ENCODE measurements around the gene BTBD16. TPM values are rescaled to one million over a fixed set of nuclear protein-coding genes. Genes with fewer than 3 reads are reported as not detected.

The BTBD16 gene
- total and polyA plus RNA-seq, 4 experiments from 2014 or later, result 0.09 TPM; not detected in 3

- POLR2A ChIA-PET (ENCODE audit: partially characterized antibody), result no interaction called here
- intact Hi-C loops (cut with micrococcal nuclease), result no loop called here
- H3K4me3 Mint-ChIP-seq, result no peak overlapping the region
- CTCF ChIA-PET (ENCODE audit: partially characterized antibody), result interaction anchor here (1.4 to 6.2 kb wide), 4 partner anchors 132 to 270 kb away, joined by 3 to 88 read pairs (median 36); no protein-coding TSS in a partner anchor
- no peak overlapping the region for H3K4me3 ChIP-seq (ENCODE audit: low read length in 2 of 2)
- no peaks in the 10 kb centered on the region for H3K36me3 Mint-ChIP-seq
- peaks cover 0 to 3% (median 0%) of the 10 kb centered on the region in 8 donors for H3K9me3 Mint-ChIP-seq
- H3K27me3 Mint-ChIP-seq, result peaks cover 0 to 5% of the 10 kb centered on the region in 2 donors
- H3K4me1 Mint-ChIP-seq, result peaks cover 12 to 37% (median 21%) of the 10 kb centered on the region in 4 donors
- H3K9me3 ChIP-seq (ENCODE audit: control insufficient read depth in 1 of 2, low read length in 2 of 2), result no peaks in the 10 kb centered on the region
- H3K27ac Mint-ChIP-seq, result no peak overlapping the region
- no peaks in the 10 kb centered on the region for H3K27me3 ChIP-seq (ENCODE audit: insufficient read depth, low read length)
- DNase-seq, result no peak
- H3K27ac ChIP-seq (ENCODE audit: low read depth, low read length), result no peak overlapping the region
- H3K36me3 ChIP-seq (ENCODE audit: insufficient read depth, low read length), result no peaks in the 10 kb centered on the region
- peaks cover 25% of the 10 kb centered on the region for H3K4me1 ChIP-seq (ENCODE audit: insufficient read depth, low read length)
Measured at GRCh38 chr10:122297583-122297982, 26.5 kb downstream of the BTBD16 start.

- Mint-ChIP-seq H3K4me3 (no peak overlapping the region), H3K36me3 (no peaks in the 10 kb centered on the region), H3K27ac (no peak overlapping the region), H3K27me3 (peaks cover 0 to 5% of the 10 kb centered on the region in 2 donors), H3K9me3 (peaks cover 0 to 3% (median 0%) of the 10 kb centered on the region in 8 donors), H3K4me1 (peaks cover 12 to 32% (median 19%) of the 10 kb centered on the region in 4 donors)
- Histone ChIP-seq H3K27me3 (ENCODE audit: insufficient read depth, low read length) (no peaks in the 10 kb centered on the region), H3K9me3 (ENCODE audit: control insufficient read depth in 1 of 2, low read length in 2 of 2) (no peaks in the 10 kb centered on the region), H3K27ac (ENCODE audit: low read depth, low read length) (no peak overlapping the region), H3K36me3 (ENCODE audit: insufficient read depth, low read length) (no peaks in the 10 kb centered on the region), H3K4me3 (ENCODE audit: low read length in 2 of 2) (no peak overlapping the region), H3K4me1 (ENCODE audit: insufficient read depth, low read length) (peaks cover 23% of the 10 kb centered on the region)
- DNase-seq, result no peak
- ChIA-PET CTCF (ENCODE audit: partially characterized antibody) (interaction anchor here (0.9 to 6.2 kb wide), 18 partner anchors 10 to 406 kb away, joined by 3 to 88 read pairs (median 6); no protein-coding TSS in a partner anchor), POLR2A (ENCODE audit: partially characterized antibody) (interaction anchor here (1.2 kb wide), 1 partner anchor 267 kb away, joined by 3 read pairs; no protein-coding TSS in a partner anchor)
- intact Hi-C loops (cut with micrococcal nuclease), result loop anchor here (1.0 to 2.0 kb wide), 4 partner anchors 44 to 835 kb away; no protein-coding TSS in a partner anchor
Measured at GRCh38 chr10:122298206-122298597, 27.1 kb downstream of the BTBD16 start.

DNA sequence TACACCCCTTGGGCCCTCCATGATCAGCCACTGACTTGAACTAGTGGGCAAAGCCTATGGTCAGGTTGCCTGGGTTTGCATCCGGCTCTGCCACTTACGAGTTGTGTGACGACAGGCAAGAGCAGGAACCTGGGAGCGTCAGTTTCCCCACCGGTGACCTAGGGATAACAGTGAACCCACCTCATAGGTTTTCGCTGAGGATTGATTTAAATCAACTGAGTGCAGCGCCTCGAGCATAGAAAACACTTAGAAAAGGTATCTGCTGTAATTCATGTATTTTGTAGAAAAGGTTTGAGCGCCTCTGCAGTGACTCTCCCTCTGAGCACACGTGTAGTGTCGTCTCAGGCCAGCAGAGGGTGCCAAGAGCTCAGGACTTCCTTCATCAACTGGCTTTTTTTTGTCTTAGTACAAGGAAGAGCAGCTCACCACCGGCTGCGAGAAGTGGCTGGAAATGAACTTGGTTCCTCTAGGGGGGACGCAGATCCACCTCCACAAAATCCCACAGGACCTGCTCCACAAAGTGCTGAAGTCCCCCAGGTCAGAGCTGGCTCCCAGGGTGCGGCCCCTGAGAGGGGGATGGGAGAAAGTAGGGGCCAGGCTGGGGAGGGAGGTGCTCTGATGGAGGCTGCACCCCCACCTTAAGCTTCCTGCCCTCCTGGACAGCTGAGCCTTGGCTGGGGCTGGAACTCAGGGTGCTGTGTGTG is 27.7 kb downstream of the BTBD16 start:
- DNase-seq, result peak; percentile 55 to 63 (median 56)
- H3K27me3 ChIP-seq (ENCODE audit: insufficient read depth, low read length), result no peaks in the 10 kb centered on the region
- H3K36me3 Mint-ChIP-seq, result no peaks in the 10 kb centered on the region
- POLR2A ChIA-PET (ENCODE audit: partially characterized antibody), result interaction anchor here (0.5 to 1.2 kb wide), 4 partner anchors 48 to 266 kb away, joined by 3 to 5 read pairs (median 4); partner anchors contain the start of gene PLEKHA1
- peaks cover 0 to 5% of the 10 kb centered on the region in 2 donors for H3K27me3 Mint-ChIP-seq
- peak overlapping the region in 6 of 8 donors; percentile 53 to 74 (median 60) for H3K4me3 Mint-ChIP-seq
- H3K4me1 ChIP-seq (ENCODE audit: insufficient read depth, low read length), result peaks cover 17% of the 10 kb centered on the region
- intact Hi-C loops (cut with micrococcal nuclease), result loop anchor here (1.0 to 2.0 kb wide), 4 partner anchors 44 to 834 kb away; no protein-coding TSS in a partner anchor
- peak overlapping the region in 4 of 7 donors; percentile 1 to 54 (median 47) for H3K27ac Mint-ChIP-seq
- H3K27ac ChIP-seq (ENCODE audit: low read depth, low read length), result no peak overlapping the region
- H3K4me1 Mint-ChIP-seq, result peaks cover 12 to 27% (median 16%) of the 10 kb centered on the region in 4 donors
- no peaks in the 10 kb centered on the region for H3K9me3 ChIP-seq (ENCODE audit: control insufficient read depth in 1 of 2, low read length in 2 of 2)
- CTCF ChIA-PET (ENCODE audit: partially characterized antibody), result interaction anchor here (0.7 to 6.2 kb wide), 31 partner anchors 9 to 1261 kb away, joined by 3 to 88 read pairs (median 4); no protein-coding TSS in a partner anchor
- H3K4me3 ChIP-seq (ENCODE audit: low read length in 2 of 2), result peak overlapping the region in 1 of 2 donors; percentile 6
- H3K36me3 ChIP-seq (ENCODE audit: insufficient read depth, low read length), result no peaks in the 10 kb centered on the region
- H3K9me3 Mint-ChIP-seq, result peaks cover 0 to 3% (median 0%) of the 10 kb centered on the region in 8 donors

GRCh38 chr10:122299423-122300075 is 28.5 kb downstream of the BTBD16 start:
- Mint-ChIP-seq H3K4me1 (peaks cover 11 to 19% (median 12%) of the 10 kb centered on the region in 4 donors), H3K27ac (peak overlapping the region in 1 of 7 donors; percentile 55), H3K9me3 (peaks cover 0 to 3% (median 0%) of the 10 kb centered on the region in 8 donors), H3K4me3 (peak overlapping the region in 5 of 8 donors; percentile 0 to 36 (median 23)), H3K36me3 (no peaks in the 10 kb centered on the region), H3K27me3 (peaks cover 0 to 5% of the 10 kb centered on the region in 2 donors)
- no peak overlapping the region for H3K4me3 ChIP-seq (ENCODE audit: low read length in 2 of 2)
- no peaks in the 10 kb centered on the region for H3K27me3 ChIP-seq (ENCODE audit: insufficient read depth, low read length)
- no peak overlapping the region for H3K27ac ChIP-seq (ENCODE audit: low read depth, low read length)
- ChIA-PET CTCF (ENCODE audit: partially characterized antibody) (interaction anchor here (0.7 to 6.2 kb wide), 30 partner anchors 8 to 1261 kb away, joined by 3 to 88 read pairs (median 4); no protein-coding TSS in a partner anchor), POLR2A (ENCODE audit: partially characterized antibody) (interaction anchor here (0.5 to 1.2 kb wide), 4 partner anchors 47 to 266 kb away, joined by 3 to 5 read pairs (median 4); partner anchors contain the start of gene PLEKHA1)
- H3K9me3 ChIP-seq (ENCODE audit: control insufficient read depth in 1 of 2, low read length in 2 of 2), result no peaks in the 10 kb centered on the region
- H3K36me3 ChIP-seq (ENCODE audit: insufficient read depth, low read length), result no peaks in the 10 kb centered on the region
- DNase-seq, result no peak
- intact Hi-C loops (cut with micrococcal nuclease), result loop anchor here (2.0 kb wide), 1 partner anchor 833 kb away; no protein-coding TSS in a partner anchor
- H3K4me1 ChIP-seq (ENCODE audit: insufficient read depth, low read length), result peaks cover 9% of the 10 kb centered on the region

DNA sequence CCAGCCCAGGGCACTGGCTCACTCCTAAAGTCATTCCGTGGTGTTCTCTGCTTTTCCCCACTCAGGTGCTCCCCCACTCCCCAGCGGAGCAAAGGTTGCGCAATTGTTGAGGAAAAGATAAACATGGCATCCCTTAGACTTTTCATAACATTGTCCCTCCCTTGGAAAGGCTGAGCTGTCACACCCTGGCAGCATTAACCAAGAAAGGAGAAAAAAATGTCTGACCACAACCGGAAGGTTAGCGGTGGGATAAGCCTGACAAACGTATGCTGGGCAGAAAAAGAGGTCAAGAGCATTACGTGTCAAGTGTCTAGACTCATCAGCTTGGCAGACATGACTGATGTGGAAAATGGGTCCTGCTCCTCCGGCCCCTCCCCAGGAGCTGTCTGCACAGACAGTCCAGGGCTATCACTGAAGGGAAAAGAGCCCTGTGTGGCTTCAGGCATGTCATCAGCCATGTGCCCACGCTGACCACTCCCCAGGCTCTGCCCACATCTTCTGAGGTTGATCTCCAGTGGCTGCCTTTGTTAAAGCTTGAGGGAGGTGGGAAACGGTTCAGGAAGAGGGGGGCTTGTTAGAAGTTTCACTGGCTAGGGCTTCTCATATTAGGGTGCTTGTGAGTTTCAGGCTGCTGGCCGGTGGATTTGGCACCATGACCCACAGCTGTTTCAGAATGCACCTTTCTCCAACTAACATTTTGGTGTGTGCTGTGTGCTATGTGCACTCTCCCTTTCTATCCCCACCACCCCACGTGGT is 30.1 kb downstream of the BTBD16 start:
- Mint-ChIP-seq H3K4me3 (peak overlapping the region in 2 of 8 donors; percentile 11 to 22), H3K27ac (peak overlapping the region in 3 of 7 donors; percentile 36 to 82 (median 44))
- intact Hi-C loops (cut with micrococcal nuclease), result no loop called here

GRCh38 chr10:122301811-122302115 is 30.7 kb downstream of the BTBD16 start:
- no peak overlapping the region for H3K27ac ChIP-seq (ENCODE audit: low read depth, low read length)
- H3K4me3 ChIP-seq (ENCODE audit: low read length in 2 of 2), result no peak overlapping the region
- H3K36me3 ChIP-seq (ENCODE audit: insufficient read depth, low read length), result no peaks in the 10 kb centered on the region
- CTCF ChIA-PET (ENCODE audit: partially characterized antibody), result interaction anchor here (0.8 to 1.8 kb wide), 10 partner anchors 8 to 266 kb away, joined by 3 to 7 read pairs (median 3); no protein-coding TSS in a partner anchor
- Mint-ChIP-seq H3K4me3 (peak overlapping the region in 1 of 8 donors; percentile 5), H3K27me3 (peaks cover 0 to 5% of the 10 kb centered on the region in 2 donors), H3K9me3 (peaks cover 0 to 7% (median 5%) of the 10 kb centered on the region in 8 donors), H3K4me1 (peaks cover 4 to 5% (median 4%) of the 10 kb centered on the region in 4 donors), H3K36me3 (no peaks in the 10 kb centered on the region), H3K27ac (peak overlapping the region in 3 of 7 donors; percentile 36 to 82 (median 44))
- no peaks in the 10 kb centered on the region for H3K9me3 ChIP-seq (ENCODE audit: control insufficient read depth in 1 of 2, low read length in 2 of 2)
- no peaks in the 10 kb centered on the region for H3K4me1 ChIP-seq (ENCODE audit: insufficient read depth, low read length)
- no peak for DNase-seq
- intact Hi-C loops (cut with micrococcal nuclease), result no loop called here
- POLR2A ChIA-PET (ENCODE audit: partially characterized antibody), result no interaction called here
- H3K27me3 ChIP-seq (ENCODE audit: insufficient read depth, low read length), result no peaks in the 10 kb centered on the region

More for the DNA sequence above, 30.1 kb downstream of the BTBD16 start:
- ChIA-PET CTCF (ENCODE audit: partially characterized antibody) (interaction anchor here (1.2 to 1.8 kb wide), 7 partner anchors 7 to 267 kb away, joined by 3 to 7 read pairs (median 5); no protein-coding TSS in a partner anchor), POLR2A (ENCODE audit: partially characterized antibody) (no interaction called here)
- Mint-ChIP-seq H3K9me3 (peaks cover 0 to 7% (median 5%) of the 10 kb centered on the region in 8 donors), H3K4me1 (peaks cover 4 to 5% (median 4%) of the 10 kb centered on the region in 4 donors), H3K27me3 (peaks cover 0 to 5% of the 10 kb centered on the region in 2 donors), H3K36me3 (no peaks in the 10 kb centered on the region)
- no peak overlapping the region for H3K4me3 ChIP-seq (ENCODE audit: low read length in 2 of 2)
- no peaks in the 10 kb centered on the region for H3K9me3 ChIP-seq (ENCODE audit: control insufficient read depth in 1 of 2, low read length in 2 of 2)
- H3K27me3 ChIP-seq (ENCODE audit: insufficient read depth, low read length), result no peaks in the 10 kb centered on the region
- no peak overlapping the region for H3K27ac ChIP-seq (ENCODE audit: low read depth, low read length)
- no peaks in the 10 kb centered on the region for H3K36me3 ChIP-seq (ENCODE audit: insufficient read depth, low read length)
- DNase-seq, result peak in 4 of 5 donors; percentile 14 to 74 (median 35)
- no peaks in the 10 kb centered on the region for H3K4me1 ChIP-seq (ENCODE audit: insufficient read depth, low read length)
